Measurements from ENCODE around the gene RRN3.
A peak's percentile ranks its signal among the peaks of the same experiment; 100 is the strongest.
"Not testable (repeated sequence)": the region's sequence is repeated elsewhere in the genome, so short reads cannot be mapped to it uniquely, and the experiment has no call there.

RRN3 gene

DNA sequence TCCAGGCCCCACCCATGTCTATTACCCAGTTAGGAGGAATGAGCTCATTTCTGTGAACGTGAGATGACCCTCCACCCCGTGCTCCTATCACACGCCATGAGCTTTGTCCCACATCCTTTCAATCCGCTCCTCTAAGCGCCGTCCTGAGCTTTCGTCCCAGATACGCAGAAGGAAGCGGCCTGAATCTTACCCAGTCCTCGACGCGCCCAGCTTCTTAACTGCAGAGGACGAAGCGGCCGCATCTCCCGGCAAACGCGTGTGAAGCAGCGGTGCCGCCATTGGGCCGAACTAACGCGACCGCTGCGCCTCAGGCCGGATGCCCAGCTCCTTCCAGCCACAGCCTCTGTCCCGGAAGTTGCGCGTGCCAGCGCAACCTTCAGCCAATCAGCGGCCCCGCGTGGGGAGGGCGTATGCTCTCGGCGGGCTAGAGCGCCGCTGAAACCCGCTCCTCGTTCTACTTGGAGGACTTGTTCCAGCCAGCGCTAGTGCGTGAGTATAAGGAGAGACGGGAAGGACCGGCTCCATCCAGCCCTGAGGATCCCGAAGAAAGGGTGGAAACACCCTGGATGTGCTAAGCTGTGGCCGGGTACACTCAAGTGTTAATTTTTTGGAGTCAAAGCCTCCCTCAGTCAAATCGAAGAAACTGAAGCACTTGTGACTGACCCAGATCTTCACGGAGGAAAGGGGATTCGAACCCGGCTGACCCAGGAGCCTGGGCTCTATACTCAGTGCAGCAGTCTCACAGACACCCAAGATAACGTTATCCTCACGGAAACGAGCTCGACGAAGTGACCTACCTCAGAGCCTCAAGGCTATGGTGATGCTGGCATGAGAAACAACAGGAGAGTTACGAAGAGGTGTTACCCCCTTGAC is at the start of gene RRN3:
Gene RRN3 (minus strand): TSS at position 318 of the 873 bp plus-strand sequence. CDS start 39 bp downstream, at position 279.
- peak; percentile 78 for DNase-seq

- not testable (repeated sequence) for DNase-seq
These were observed 49.6 kb upstream of the RRN3 start for GRCh38 chr16:15143601-15144091.

DNA sequence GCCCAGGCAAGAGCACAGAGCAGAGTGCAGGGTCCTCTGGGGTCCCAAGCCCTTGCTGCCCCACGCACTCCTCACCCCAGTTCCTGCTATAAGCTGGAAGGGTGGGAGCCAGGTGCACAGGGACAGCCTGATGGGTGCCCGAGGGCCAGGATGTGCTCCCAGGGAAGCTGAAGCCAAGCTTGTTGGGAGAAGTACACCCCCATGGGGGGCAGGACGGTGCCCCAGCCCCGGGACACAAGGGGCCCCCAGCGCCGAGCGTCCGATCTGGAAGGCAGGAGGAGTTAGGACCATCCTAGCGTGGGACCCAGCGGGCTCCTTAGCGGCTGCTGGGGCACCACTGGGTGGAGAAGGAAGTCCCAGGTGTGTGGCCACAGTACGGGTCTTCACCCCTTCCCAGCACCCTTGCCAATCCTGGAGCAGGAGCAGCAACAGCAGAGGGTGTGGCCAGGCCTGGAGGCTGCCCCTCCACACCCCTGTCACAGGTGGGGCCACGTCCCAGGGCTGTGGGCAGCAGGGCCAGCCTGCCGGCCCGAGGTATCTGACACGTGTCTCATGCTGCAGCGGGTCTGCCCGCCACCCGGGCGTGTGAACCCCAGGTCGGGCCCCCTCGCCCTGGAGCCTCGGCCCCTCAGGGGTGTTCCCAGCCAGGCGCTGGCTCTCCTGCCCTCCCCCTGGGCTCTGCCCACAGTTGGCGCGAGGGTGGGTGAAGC is 49.0 kb upstream of the RRN3 start:
- not testable (repeated sequence) for DNase-seq

GRCh38 chr16:15142107-15142890 is 48.2 kb upstream of the RRN3 start:
- DNase-seq: not testable (repeated sequence)

- no peak for DNase-seq
These were observed 47.5 kb upstream of the RRN3 start for GRCh38 chr16:15141586-15141985.

DNA sequence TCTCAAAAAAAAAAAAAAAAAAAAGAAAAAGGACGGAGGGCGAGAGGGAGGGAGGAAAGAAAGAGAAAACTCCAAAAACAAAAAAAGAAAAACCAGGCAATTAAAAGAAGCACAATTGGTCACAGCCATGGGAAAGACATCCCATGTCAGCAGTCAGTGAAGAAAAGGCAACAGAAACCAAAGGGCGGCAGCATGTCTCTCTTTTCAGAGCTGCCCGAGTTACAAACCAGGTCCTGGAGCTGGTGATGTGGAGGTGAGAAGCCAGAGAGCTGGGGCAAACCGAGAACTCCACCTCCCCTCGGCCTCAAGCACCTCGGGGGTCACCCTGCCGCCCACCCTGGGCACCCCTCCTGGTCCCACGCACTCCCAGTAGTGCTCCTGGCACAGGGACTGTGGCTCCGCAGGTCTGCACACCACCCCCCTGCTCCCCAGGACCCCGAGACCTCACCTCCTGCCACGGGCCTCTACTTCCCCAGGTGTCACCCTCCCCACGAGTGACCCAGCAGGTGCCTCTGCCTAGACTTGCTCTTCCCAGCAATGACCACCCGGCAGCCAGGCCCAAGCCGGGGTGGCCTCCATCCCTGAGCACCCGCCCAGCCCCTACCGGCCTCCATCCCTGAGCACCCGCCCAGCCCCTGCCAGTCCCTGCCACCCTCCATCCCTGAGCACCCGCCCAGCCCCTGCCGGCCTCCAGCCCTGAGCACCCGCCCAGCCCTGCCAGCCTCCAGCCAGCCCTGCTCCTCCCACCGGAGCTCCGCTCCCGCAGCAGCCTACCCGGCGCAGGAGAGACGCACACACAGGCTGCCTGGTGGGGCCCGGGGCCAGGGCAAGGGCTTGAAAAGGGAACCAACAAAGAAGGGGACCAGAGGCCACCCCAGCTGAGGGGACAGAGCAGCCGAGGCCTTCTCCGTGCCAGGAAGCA is 46.6 kb upstream of the RRN3 start:
- not testable (repeated sequence) for DNase-seq

DNA sequence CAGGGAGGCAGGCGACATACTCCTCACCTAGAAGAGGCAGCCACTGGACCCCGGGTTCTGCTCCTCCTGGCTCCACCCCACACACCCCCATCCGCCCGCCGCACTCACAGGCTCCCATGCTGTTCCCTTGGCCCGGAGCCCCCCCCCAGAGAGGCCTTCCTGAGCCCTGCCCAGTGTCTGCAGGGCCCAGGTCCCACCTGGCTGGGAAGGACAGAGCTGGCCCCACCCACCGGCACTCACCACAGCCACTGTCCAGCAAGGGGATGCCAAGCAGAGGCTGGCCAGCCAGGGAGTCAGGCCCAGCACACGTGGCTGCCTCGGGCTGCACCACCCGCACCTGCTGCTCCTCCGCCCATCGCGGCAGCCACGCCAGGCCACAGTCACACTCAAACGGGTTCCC is 43.4 kb upstream of the RRN3 start:
- DNase-seq: not testable (repeated sequence)

DNA sequence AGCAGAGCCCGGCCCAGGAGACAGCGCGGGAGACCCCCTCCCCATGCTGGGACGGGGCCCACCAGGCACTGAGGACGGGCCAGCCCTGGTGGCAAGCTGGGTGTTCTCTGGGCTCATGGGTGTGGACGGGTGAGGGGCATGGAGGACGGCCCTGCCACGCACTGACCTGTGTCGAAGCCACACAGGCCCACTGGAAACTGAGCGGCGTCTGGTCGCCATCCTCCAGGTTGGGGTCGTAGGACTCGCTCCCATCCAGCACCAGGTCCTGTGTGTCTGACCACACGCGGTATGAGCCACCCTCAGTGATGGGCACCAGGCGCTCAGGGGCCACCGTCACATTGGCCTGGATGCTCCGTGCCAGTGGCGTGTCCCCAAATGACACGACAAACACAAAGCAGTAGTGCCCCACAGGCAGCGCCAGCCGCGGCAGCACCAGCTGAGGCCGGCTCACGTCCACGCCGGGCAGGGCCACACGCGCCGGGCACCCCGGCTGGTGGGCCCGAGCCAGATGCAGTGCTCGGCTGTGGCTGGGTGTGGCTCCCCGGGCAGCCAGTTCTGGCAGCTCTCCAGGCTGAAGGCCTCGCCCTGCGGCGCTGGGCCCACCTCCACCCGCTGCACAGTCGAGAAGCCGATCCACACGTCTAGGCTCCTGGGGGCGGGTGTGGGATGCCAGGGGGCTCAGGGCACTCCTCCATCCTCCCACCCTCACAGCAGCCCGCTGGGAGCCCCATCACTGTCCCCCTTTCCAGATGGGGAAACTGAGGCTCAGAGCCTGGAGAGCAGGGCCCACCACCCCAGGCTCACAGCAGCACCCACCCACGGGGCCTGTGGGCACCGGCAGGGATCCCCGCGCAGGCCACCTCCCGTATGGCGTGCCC is 41.6 kb upstream of the RRN3 start:
- not testable (repeated sequence) for DNase-seq

DNA sequence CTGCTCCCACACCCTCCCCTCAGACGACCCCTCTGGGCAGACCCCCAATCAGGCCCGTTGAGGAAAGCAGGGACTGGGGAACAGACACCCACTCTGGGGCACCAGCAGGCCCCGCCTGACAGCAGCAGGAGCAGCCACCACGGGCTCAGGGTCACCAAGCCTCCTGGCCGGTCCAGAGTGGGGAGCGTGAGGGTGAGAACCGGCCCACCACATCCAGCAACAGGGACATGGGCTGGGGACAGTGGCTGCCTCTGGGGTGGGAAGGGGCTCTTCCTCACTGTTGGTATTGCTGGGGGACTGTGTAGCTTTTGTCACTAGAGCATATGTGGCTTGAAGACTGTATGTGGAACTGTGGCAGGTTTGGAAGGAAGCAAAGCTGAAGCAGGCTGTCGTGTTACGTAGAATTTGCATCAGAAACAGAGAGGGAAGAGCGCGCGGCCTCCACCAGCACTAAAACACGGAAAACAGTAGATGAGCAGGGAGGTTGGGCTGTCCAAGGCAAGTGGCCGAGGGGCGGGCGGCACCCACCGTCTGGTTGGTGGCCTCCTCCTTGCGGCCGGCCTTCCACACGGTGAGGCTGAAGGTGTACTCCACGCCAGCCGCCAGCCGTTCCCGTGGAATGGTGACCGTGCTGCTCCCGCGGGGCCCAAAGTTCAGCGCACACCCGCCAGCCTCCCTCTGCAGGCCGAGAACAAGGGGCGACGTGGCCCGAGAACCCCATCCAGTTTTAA is 40.8 kb upstream of the RRN3 start:
- DNase-seq: not testable (repeated sequence)

DNA sequence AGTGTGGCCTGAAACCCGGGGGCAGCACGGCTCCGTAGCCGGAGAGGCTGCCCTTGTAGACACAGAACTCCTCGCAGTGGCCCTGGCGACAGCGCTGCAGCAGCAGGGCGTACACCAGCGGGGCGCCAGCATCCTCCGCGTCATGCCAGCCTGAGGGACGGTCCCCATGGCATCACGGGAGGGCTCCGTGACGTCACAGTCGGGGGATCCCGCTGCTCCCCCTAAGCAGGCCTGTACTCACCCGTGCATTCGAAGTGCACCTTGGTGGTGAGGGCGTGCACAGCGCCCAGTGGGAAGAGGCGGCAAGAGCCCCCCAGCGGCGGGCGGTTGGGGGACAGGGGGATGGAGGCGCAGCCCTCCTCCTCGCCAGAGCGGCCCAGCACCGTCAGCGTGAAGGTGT is 39.5 kb upstream of the RRN3 start:
- DNase-seq: not testable (repeated sequence)

GRCh38 chr16:15132719-15133428 is 38.8 kb upstream of the RRN3 start:
- DNase-seq: not testable (repeated sequence)

DNA sequence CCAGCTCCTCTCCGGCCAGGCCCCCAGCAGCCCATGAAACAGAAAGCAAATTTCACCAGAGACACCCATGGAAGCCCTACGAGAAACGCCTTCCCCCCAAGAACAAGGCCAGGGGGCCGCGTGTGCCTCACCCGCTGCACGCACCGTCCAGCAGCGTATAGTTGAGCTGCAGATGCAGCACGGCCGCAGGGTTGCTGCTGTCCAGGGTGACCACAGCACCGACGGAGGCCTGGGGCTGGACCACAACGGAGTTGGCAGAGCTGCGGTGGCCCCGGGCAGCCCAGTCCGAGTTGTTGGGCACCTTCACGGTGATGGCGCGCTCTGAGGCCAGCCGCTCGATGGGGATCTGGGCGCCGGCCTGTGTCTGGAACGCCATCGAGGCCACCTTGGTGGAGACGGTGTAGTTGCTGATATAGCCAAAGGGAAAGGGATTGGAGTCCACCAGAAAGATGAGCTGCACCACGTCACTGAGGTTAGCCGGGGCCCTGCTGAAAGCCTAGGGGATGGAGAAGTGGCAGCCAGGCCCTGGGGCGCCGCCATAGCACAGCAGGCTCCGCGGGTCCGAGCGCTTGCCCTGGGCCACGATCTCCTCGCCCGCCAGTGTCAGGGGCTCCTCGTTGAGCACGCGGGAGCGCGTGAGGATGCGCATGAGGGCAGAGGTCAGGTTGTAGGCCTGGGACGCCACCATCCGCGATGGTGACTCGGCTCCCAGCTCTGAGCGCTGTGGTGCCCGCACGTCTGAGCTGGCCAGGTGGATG is 37.0 kb upstream of the RRN3 start:
- not testable (repeated sequence) for DNase-seq

- not testable (repeated sequence) for DNase-seq
These were observed 36.3 kb upstream of the RRN3 start for GRCh38 chr16:15130256-15130932.

- DNase-seq: not testable (repeated sequence)
These were observed 33.8 kb upstream of the RRN3 start for GRCh38 chr16:15127641-15128425.

- not testable (repeated sequence) for DNase-seq
These were observed 6.4 kb upstream of the RRN3 start for GRCh38 chr16:15100372-15100987.

DNA sequence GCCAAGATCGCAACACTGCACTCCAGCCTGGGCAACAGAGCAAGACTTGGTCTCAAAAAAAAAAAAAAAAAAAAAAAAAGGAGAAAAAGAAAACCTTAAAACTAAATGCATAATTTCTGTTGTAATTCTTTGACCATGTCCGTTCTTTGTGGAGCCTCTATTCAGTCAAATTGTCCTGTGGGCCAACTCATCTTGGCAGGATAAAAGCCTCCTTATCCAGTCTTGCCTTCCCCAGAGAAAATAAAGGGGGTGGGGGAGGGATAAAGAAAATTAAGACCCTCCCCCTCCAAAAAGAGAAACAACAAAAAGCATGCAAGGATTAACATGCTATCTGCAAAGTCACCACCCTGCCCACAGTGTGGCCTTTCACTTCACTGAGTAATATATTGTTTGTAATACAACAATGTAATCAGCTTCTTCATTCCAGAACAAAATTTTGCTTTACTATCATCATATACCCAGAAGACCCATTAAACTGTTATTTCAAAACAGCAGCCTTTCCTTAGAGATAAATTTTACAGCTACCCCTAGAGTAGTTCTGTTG is 5.4 kb upstream of the RRN3 start:
- DNase-seq: not testable (repeated sequence)

Measured in activated CD4-positive, alpha-beta T cell treated with anti-CD3 and anti-CD28 coated beads, Interleukin-2, amount 50 U/mL, for 1 hour (primary cell).